Thymus (tissue), 11 donors: Measurements from ENCODE around the gene SYTL2. TPM values are rescaled to one million over a fixed set of nuclear protein-coding genes. Genes with fewer than 3 reads are reported as not detected.
"Not testable (repeated sequence)": the region's sequence is repeated elsewhere in the genome, so short reads cannot be mapped to it uniquely, and the experiment has no call there.

ENCODE experiments used
- DNase-seq, 9 donors: peaks; one replicate each; pipeline ENCODE4 v3.0.0-alpha.2; 2013; ENCODE audit warnings: low spot score in 9 of 9, low read depth in 6 of 9, missing footprints in 1 of 9
- H3K27ac ChIP-seq, 2 donors: one replicate each; pipeline ENCODE4 v1.5.1; 2013; ENCODE audit warnings: control low read depth in 1 of 2, low read depth in 1 of 2, low read length in 1 of 2, mild to moderate bottlenecking in 1 of 2, moderate library complexity in 1 of 2
- H3K27me3 ChIP-seq, 2 donors: one replicate each; pipeline ENCODE4 v1.5.1; 2013; ENCODE audit warnings: low read length in 1 of 2; ENCODE audit not compliant: control insufficient read depth in 2 of 2, insufficient read depth in 1 of 2
- H3K36me3 ChIP-seq, 2 donors: one replicate each; pipeline ENCODE4 v1.5.1; 2013; ENCODE audit warnings: low read length in 1 of 2, mild to moderate bottlenecking in 1 of 2, moderate library complexity in 1 of 2; ENCODE audit not compliant: control insufficient read depth in 2 of 2, insufficient read depth in 2 of 2
- H3K4me1 ChIP-seq, 2 donors: one replicate each; pipeline ENCODE4 v1.5.1; 2013; ENCODE audit warnings: low read length in 2 of 2; ENCODE audit not compliant: control insufficient read depth in 2 of 2, insufficient read depth in 2 of 2
- H3K4me3 ChIP-seq, 2 donors: one replicate each; pipeline ENCODE4 v1.5.1; 2013; ENCODE audit warnings: low read length in 2 of 2, control low read depth in 1 of 2, mild to moderate bottlenecking in 1 of 2
- H3K9me3 ChIP-seq, 2 donors: one replicate each; pipeline ENCODE4 v1.5.1; 2013; ENCODE audit warnings: low read length in 1 of 2, mild to moderate bottlenecking in 1 of 2; ENCODE audit not compliant: control insufficient read depth in 2 of 2, insufficient read depth in 1 of 2
- WGBS: extraction: QIAGEN DNeasy Blood & Tissue Kit; methylation state at CpG from one replicate; pipeline ENCODE4 v1.1.7; 2013; 5-methylcytosine and 5-hydroxymethylcytosine counted together
- polyA plus RNA-seq: library from polyadenylated mRNA; stranded (reverse); fragments of 200-250 nt; gene quantifications from one replicate; pipeline ENCODE4 v1.2.3, GENCODE V29; 2013
- total RNA-seq: library from RNA; stranded (reverse); fragments of 120-200 nt; gene quantifications from one replicate; pipeline ENCODE4 v1.2.4, GENCODE V29; 2013
- donor health status: healthy.

Gene SYTL2
- total and polyA plus RNA-seq, 2 donors: 15.1 to 22.2 TPM

GRCh38 chr11:85664615-85665481 is 146.1 kb downstream of the SYTL2 start, which contains the start of gene CREBZF:
Gene CREBZF (minus strand): TSS chr11:85665129. CDS start chr11:85664875, 254 bp downstream.
- under 1% methylated on average over 67 of the region's 67 CpGs for WGBS
- peak within 1 kb of the TSS; percentile 98 to 99 for H3K27ac ChIP-seq
- peak within 1 kb of the TSS; percentile 80 to 97 for H3K4me3 ChIP-seq
- no peaks in the 10 kb centered on the region for H3K27me3 ChIP-seq
- peaks cover 0 to 3% of the 10 kb centered on the region in 2 donors for H3K9me3 ChIP-seq
- peaks cover 0 to 16% of the 10 kb centered on the region in 2 donors for H3K36me3 ChIP-seq
- peak; percentile 82 to 95 (median 86) for DNase-seq
- peaks cover 4 to 5% of the 10 kb centered on the region in 2 donors for H3K4me1 ChIP-seq

GRCh38 chr11:85663753-85664614 is 147.0 kb downstream of the SYTL2 start:
- H3K9me3 ChIP-seq: peaks cover 0 to 3% of the 10 kb centered on the region in 2 donors
- no peaks in the 10 kb centered on the region for H3K27me3 ChIP-seq
- peak overlapping the region; percentile 80 to 97 for H3K4me3 ChIP-seq
- peaks cover 4 to 5% of the 10 kb centered on the region in 2 donors for H3K4me1 ChIP-seq
- peaks cover 0 to 24% of the 10 kb centered on the region in 2 donors for H3K36me3 ChIP-seq
- H3K27ac ChIP-seq: peak overlapping the region; percentile 98 to 99
- WGBS: under 1% methylated on average over 73 of the region's 73 CpGs
- peak in 7 of 9 donors; percentile 69 to 92 (median 80) for DNase-seq

- peak overlapping the region in 1 of 2 donors; percentile 98 for H3K27ac ChIP-seq
- H3K4me3 ChIP-seq: peak overlapping the region; percentile 80 to 97
- peaks cover 4 to 5% of the 10 kb centered on the region in 2 donors for H3K4me1 ChIP-seq
- no peaks in the 10 kb centered on the region for H3K27me3 ChIP-seq
- WGBS: 12% methylated on average over 10 of the region's 10 CpGs
- peaks cover 0 to 3% of the 10 kb centered on the region in 2 donors for H3K9me3 ChIP-seq
- peaks cover 0 to 29% of the 10 kb centered on the region in 2 donors for H3K36me3 ChIP-seq
- DNase-seq: peak in 2 of 9 donors; percentile 23 to 37
Observed at GRCh38 chr11:85663080-85663752, 147.7 kb downstream of the SYTL2 start.

GRCh38 chr11:85661972-85662664 is 148.8 kb downstream of the SYTL2 start:
- Histone ChIP-seq H3K4me3 (peak overlapping the region; percentile 32 to 97), H3K4me1 (peaks cover 4 to 5% of the 10 kb centered on the region in 2 donors), H3K9me3 (peaks cover 0 to 3% of the 10 kb centered on the region in 2 donors), H3K27me3 (no peaks in the 10 kb centered on the region), H3K27ac (no peak overlapping the region), H3K36me3 (peaks cover 0 to 31% of the 10 kb centered on the region in 2 donors)
- 31% methylated on average over 4 of the region's 4 CpGs for WGBS
- DNase-seq: peak in 1 of 9 donors; percentile 2

- no peak overlapping the region for H3K27ac ChIP-seq
- H3K27me3 ChIP-seq: no peaks in the 10 kb centered on the region
- H3K4me1 ChIP-seq: peaks cover 2 to 3% of the 10 kb centered on the region in 2 donors
- H3K36me3 ChIP-seq: peaks cover 0 to 52% of the 10 kb centered on the region in 2 donors
- DNase-seq: no peak
- no peaks in the 10 kb centered on the region for H3K9me3 ChIP-seq
- H3K4me3 ChIP-seq: no peak overlapping the region
- WGBS: 94% methylated on average over 1 of the region's 1 CpG
Observed at GRCh38 chr11:85658180-85658579, 152.8 kb downstream of the SYTL2 start.

- 99% methylated on average over 1 of the region's 1 CpG for WGBS
- Histone ChIP-seq H3K36me3 (peaks cover 0 to 50% of the 10 kb centered on the region in 2 donors), H3K4me3 (no peak overlapping the region), H3K9me3 (no peaks in the 10 kb centered on the region), H3K4me1 (no peaks in the 10 kb centered on the region), H3K27me3 (no peaks in the 10 kb centered on the region), H3K27ac (no peak overlapping the region)
- no peak for DNase-seq
Observed at GRCh38 chr11:85656777-85657176, 154.2 kb downstream of the SYTL2 start.

GRCh38 chr11:85654343-85654742 is 156.6 kb downstream of the SYTL2 start:
- H3K27me3 ChIP-seq, DNase-seq, H3K4me3 ChIP-seq, H3K4me1 ChIP-seq, H3K27ac ChIP-seq, H3K9me3 ChIP-seq: not testable (repeated sequence)
- peaks cover 0 to 42% of the 10 kb centered on the region in 2 donors for H3K36me3 ChIP-seq
- 99% methylated on average over 4 of the region's 4 CpGs for WGBS

- no peak for DNase-seq
- Histone ChIP-seq H3K36me3 (peaks cover 0 to 34% of the 10 kb centered on the region in 2 donors), H3K27me3 (no peaks in the 10 kb centered on the region), H3K4me1 (peaks cover 0 to 7% of the 10 kb centered on the region in 2 donors), H3K4me3 (no peak overlapping the region), H3K9me3 (no peaks in the 10 kb centered on the region), H3K27ac (no peak overlapping the region)
- WGBS: 60% methylated on average over 3 of the region's 3 CpGs
Observed at GRCh38 chr11:85652786-85653447, 158.0 kb downstream of the SYTL2 start.
